RPMI7951 (cell line): ENCODE results near the gene MTFR1L. TPM values are rescaled to one million over a fixed set of nuclear protein-coding genes. Genes with fewer than 3 reads are reported as not detected.
"Not testable (repeated sequence)": the region's sequence is repeated elsewhere in the genome, so short reads cannot be mapped to it uniquely, and the experiment has no call there.

Experiments used
- DNase-seq: peaks from one replicate; pipeline ENCODE4 v3.0.0-alpha.2; 2012; ENCODE audit warnings: low read depth
- total RNA-seq: library from RNA; depleted of rRNA; stranded (reverse); fragments of >200 nt; shearing (Covaris generic); gene quantifications from 2 replicates; pipeline ENCODE4 v1.2.3, GENCODE V29; 2014

Gene MTFR1L
- total RNA-seq, 1 experiment from 2014 or later = 56.4 TPM

DNA sequence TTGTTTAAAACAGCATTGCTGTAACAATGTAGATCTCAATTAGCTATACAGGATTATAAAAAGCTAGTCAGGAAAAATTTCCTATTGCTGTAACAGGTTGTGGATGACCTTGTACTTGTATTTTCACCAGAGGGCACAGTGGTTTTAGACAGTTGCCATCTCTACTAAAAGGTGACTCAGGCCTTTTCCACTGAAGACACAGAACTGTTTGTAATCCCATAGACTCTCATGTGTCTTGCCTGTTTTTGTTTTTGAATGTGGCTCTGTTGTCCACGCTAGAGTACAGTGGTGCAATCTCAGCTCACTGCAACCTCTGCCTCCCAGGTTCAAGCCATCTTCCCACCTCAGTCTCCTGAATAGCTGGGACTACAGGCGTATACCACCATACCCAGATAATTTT, 5.9 kb downstream of the MTFR1L start:
- DNase-seq = peak; percentile 31

DNA sequence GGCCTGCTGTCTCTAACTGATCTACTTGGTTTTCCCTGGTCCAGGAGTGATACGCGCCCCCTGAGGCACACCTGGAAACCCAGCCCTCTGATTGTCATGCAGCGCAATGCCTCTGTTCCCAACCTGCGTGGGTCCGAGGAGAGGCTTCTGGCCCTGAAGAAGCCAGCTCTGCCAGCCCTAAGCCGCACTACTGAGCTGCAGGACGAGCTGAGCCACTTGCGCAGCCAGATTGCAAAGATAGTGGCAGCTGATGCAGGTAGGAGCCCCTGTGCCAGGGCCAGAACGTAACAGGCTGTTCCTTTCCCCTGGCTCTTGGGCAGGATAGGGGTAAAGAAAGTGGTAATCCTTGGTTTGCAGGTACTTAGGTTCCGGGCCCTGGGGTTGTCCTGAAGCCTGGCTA, 6.8 kb downstream of the MTFR1L start:
- DNase-seq = no peak

DNA sequence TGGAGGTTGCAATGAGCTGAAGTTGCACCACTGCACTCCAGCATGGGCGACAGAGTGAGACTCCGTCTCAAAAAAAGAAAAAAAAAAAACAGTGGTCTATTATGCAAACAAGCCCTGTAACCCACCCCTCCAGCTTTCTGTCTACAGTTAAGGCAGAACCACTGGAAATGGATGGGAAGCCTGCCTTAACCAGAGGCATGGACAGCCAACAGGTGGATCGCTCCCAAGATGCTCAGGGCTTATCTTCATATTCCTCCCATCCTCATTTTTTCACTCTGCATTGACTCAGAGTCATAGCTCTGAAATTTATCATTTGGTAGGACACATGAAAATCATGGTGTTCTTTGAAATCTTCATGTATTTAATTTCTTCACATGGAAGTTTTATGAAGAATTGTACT, 8.7 kb downstream of the MTFR1L start:
- no peak for DNase-seq

DNA sequence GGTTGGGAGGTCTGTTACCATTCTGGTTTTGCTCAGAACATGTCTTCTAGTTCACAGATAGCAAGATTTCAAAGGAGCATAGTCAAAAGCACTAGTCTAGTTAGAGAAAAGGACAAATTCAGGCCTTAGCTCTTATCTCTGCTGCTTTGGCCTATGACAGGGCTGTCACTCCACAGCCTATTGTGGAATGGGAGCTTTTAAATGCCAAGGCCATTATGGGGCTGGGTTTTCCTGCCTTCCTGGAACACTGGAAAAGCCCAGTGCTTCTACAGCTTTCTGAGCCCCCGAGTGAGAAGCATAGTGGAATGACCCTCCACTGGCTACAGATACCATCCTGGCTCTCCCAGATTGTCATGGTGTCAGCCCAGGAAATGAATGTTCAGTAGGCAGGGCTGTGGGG, 9.3 kb downstream of the MTFR1L start:
- DNase-seq = no peak

DNA sequence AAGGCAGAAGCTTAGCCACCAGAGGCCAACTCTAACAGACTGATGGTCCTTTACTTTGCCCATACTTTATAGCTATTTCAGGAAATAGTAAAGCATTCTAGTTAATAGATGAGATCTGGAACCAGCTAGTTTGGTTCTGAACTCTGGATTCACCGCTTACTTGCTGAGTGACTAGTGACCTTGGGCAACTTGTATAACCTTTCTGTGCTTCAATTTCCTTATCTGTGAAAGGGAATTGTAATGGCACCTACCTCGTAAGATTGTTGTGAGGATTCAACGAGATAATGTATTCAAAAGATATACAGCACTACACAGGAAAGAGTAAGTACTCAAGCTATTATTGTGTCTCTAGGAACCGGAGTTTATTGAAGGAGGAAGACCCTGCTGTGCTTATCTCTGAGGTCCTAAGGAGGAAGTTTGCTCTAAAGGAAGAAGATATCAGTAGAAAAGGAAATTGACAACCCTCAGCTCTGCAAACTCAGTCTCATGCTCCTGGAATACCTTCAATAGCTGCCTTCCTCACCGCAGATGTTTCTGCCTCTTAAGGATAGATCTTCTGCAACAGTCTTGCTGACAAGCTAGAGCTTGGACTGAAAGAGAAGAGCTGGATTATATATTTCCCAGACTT, 11.9 kb downstream of the MTFR1L start:
- no peak for DNase-seq

DNA sequence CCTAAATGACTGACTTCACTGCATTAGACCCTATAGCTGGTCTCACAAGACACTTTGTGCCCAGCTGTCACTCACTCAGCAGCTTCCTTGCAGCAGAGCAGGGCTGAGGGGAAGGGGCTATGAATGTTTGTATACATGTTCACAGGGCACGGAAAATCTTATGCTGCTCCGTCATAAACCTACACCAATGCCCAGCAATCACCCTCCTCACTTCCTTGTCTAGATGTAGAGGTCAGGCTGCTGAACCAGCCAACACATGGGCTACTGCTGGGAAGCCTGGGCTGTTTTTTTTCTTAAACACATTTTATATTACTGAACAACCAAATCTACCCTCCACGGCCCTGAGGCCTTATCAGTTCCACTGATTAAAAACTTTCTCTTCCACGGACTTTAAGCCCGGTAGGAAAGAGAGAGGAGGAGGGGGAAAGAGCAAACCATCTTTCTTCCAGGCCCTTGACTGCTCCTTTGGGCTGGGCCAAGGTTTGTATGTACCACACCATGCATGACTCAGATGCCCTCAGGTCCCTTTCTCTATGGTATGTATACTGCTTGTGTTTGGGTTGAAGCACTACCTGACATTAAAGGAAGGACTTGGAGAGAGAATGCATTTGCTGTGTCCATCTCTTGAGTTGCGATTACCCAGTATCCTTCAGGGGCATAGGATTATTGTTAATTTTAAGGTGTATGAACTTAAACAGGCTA, 12.7 kb downstream of the MTFR1L start:
- DNase-seq = peak; percentile 50

DNA sequence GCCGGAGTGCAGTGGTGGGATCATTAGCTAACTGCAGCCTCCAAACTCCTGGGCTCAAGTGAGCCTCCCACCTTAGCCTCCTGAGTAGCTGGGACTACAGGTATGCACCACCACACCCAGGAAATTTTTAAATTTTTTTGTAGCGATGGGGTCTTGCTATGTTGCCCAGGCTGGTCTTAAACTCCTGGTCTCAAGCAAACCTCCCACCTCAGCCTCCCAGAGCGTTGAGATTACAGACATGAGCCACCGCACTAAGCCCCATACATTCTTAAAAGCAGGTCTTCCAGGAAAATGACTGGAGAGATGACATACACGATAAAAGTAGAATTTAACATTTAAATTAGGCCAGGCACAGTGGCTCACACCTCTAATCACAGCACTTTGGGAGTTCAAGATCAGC, 13.4 kb downstream of the MTFR1L start:
- DNase-seq = no peak

DNA sequence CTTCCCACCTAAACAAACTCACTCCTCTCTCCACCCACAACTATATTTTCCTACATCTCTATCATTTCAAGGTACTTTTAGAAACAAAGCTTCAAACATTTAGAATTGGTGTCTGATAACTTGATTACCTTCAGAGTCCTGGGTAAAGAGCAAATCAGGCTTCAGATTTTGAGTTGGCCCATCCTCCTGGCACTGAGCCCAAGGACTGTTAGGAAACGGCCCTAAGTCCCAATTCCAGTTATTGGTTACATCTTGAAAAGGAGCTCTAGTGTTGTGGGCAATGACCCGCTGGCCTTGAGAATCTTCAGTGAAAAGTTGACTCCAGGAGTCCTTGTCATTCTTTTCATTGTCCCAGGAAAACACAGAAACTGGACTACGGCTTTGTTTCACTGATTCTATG, 15.1 kb downstream of the MTFR1L start:
- no peak for DNase-seq

DNA sequence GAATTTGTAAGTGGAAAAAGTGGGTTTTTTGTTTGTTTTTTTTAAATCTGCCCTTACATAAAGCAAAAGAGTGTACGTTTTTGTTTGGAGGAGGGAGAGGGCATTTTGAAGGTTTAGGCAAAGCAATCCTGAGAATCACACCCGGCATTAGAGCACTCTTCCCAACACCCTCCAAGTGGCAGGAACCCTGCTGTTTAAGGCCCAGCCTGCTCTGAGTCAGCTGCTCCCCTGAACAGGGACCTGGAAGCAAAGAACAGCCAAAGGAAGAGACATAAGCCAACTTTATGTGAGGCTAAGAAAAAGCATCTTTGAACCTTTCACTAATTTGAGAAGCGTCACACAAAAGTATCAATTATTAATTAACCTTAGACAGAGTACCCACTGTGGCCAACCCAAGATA, 16.9 kb downstream of the MTFR1L start:
- no peak for DNase-seq

DNA sequence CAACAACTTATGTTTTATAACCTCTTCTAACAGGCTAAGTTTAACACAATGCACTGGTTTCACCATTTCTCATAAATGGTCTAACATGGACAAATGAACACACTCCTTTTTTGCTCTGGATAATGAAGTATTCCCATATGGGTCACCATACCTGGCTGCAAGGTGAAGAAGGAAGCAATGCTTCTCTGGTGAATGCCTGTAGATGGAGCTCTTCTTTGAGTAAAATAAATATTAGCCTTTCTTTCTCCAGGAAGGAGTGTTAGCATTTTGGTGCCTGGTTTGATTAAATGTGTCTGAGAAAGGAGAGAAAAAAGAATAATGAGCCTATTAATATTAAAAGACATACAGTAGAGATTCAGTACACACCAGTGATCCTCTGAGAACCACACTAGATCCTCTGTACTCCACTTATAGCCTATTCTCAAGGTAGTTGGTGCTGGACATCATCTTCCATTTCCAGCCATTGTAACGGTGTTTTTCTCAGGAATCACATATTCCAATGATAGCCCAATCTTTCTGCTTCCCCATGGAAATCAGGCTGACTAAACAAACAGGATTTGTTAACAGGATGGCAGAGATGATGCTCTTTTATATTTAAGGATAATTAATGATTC, 17.6 kb downstream of the MTFR1L start:
- DNase-seq = no peak

DNA sequence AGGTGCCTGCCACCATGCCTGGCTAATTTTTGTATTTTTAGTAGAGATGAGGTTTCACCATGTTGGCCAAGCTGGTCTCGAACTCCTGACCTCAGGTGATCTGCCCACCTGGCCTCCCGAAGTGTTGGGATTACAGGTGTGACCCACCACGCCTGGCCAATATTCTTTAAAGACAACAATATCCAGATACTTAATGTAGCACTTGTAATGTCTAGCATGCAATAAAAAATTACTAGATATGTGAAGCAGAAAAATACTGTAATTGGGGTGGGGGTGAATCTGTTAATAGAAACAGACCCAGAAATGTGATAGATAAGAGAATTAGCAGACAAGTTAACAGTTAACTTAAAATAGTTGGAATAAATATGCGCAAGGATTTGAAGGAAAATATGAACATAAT, 20.1 kb downstream of the MTFR1L start:
- not testable (repeated sequence) for DNase-seq

DNA sequence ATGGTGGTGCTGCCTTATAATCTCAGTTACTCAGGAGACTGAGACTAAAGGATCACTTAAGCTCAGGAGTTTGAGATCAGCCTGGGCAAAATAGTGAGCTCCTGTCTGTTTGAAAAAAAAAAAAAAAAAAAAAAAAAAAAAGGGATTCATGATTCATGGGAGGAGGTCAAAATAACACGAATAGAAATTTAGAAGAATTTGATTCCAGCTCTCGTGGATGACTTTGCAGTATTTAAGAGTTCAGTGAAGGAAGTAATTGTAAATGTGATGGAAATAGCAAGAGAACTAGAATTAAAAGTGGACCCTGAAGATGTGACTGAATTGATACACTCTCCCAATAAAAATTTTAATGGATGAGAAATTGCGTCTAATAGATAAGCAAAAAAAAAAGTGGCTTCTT, 23.7 kb downstream of the MTFR1L start:
- DNase-seq = no peak

DNA sequence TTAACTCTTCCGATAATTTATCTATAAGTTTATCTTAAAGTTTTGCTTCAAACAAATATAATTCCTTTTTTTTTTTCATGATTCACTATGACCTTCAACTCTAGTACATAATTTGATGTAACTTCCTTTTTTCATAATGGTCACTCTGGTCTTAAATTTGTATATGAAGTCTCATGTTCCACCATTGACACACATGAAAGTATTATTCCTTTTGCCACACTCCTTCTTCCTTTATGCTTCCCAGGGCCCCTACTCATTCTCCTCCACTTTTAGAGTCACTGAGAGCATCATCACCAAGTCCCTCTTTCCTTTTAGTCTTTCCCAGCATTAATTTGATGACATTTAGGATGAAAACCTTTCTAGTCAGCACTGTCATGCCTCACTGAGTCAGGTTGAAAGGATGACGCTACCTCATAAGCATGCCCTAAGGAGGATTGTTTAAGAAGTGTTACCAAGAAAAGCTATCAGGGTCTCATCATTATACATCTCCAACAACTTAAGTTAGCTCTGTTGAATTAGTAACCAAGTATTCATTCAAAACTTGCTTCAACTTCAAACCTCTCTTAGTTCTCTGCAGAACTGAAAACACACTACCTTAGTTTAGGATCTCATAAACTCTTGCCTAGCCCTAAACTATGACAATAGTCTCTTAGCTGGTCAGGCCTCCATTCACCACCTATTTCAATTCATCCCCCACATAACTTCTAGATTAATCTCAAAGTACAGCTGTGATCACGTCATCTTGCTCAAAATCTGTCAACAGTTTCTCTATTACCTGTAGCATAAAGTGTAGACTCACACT, 25.0 kb downstream of the MTFR1L start:
- no peak for DNase-seq

DNA sequence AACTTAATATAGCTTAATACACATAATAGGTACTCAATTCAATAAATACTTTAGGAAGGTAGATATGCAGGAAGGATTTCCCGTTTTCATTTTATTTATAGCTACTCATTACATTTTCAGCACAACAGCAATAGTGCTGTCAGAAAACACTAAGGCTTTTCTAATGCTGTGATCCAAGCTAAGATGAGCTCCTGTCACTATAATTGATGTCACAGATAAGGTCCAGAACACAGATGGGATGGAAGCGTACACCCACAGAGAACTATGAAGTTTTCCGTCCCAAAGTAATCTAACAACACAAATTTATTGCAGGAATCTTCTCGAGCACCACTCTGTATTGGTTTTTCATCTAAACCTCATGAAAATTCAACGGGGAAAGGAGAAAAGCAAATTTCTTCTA, 25.9 kb downstream of the MTFR1L start:
- no peak for DNase-seq

DNA sequence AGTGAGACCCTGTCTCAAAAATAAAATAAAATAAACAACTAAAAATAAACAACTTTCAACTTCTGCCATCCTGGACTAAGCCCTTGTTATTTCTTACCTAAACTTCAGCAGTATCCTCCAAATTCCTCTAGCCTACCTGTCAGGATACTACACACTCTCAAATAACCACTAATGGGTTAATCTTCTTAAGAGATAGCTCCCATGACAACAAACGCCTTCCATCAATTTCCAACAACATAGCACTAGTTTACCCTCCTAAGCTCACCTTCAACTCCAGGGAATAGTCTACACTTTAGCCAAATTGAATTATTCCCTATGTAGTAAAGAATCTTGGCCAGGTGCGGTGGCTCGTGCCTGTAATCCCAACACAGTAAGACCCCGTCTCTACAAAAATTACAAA, 28.2 kb downstream of the MTFR1L start:
- no peak for DNase-seq

DNA sequence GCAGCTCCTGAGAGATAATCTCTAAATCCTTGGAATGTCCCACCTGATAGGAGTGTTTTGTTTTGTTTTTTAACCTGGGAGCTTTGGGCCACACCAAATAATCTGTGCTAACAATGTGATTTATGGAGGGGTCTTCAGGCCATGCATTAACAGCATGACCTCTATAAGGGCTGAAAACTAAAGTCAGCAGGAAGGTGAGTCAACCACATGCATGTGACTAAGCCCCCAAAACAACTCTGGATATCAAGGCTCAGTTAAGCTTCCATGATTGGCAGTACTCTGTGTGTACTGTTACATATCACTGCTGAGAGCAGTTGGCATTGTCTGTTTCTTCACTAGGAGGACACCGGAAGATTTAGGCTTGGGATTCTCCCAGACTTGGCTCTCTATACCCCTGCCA, 28.8 kb downstream of the MTFR1L start:
- DNase-seq = peak; percentile 13

DNA sequence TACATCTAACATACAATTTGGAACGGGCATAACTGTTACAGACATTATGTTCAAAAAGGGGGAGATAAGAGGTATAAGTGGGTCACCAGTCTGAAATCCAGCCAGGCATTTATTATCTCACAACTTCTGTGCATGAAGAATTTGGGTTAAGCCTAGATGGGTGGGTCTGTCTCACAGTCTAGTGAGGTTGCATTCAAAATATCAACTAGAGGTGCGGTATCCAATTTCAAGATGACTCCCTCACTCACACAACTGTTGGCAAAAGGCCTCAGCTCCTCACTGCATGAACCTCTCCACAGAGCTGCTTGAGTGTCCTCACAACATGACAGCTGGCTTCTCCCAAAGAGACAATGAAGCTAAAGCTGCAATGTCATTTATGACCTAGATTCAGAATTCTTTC, 34.8 kb downstream of the MTFR1L start:
- no peak for DNase-seq

DNA sequence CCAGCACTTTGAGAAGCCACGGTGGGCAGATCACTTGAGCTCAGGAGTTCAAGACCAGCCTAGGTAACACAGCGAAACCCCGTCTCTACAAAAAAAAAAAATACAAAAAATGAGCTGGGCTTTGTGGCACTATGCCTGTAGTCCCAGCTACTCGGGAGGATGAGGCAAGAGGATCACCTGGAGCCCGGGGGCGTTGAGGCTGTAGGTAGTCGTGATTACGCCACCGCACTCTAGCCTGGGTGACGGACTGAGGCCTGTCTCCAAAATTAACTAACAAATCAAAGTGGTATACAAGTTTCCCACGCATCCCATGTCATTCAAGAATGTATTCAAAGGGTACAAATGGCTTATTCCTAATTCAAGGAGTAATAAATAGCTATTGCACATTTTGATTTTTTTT, 37.1 kb downstream of the MTFR1L start:
- DNase-seq = no peak

DNA sequence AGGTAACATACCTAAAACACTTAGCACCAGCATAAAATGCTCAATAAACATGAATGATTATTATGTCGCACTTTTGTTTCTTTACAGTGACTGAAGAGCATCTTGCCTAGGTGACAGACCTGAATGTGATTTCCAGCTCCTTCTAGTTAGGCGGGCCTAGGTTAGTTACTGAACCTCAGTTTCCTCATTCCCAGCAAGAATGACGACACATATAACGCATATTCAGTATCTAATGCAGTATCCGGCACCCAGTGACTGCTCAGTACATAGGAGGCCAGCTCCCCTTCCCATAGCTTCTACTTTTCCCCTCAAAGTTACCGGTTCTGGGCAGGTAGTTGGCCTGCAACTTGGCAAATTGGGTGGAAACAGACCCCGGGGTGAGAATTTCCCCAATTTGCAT, 38.7 kb downstream of the MTFR1L start:
- no peak for DNase-seq

DNA sequence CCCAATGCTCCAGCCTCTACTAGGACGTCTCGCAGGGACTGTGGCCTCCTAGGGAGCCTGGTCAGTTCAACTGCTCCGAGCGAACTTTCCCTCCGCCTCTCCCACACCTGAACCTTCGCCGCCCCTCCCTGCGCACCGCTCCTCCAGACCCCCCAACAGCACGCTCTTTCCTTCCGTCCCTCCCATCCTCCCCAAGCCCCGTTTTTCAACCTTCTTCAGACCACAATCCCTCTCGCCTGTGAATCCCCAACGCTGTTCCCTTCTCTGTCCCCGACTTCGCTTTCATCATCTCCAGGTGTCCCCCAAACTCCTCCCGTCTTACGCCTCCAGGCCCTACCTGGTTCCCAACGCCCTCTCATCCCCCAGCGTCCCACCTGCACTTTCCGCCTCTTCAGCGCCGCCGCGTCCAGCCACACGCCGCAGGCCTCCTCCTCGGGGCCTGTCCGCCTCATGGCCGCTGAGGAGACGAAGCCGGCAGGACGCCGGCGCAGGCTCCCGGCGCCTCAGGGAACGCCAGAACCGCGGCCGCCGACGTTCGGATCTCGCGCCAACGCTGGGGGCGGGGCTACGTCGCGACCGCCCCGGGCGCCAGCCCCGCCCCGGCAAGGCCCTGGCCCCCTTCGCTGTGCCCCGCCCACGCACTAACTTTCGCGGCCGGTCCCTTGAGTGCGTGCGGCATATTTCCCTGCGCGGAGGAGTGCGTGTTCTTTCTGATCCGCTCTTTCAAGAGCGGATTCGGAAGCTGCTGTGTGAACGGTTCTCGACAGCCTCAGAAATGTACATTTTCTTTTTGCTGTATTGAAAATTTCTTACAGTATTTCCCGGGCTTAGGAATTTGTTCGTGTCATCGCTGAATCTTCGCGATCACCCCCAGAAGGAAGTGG, 39.4 kb downstream of the MTFR1L start, which contains the start of gene AUNIP:
Gene AUNIP (minus strand): TSS at position 552 of the 884 bp plus-strand sequence. CDS start 100 bp downstream, at position 452.
- peak; percentile 89 for DNase-seq
